ENCODE measurements around the gene RIMKLA.

The RIMKLA gene

DNA sequence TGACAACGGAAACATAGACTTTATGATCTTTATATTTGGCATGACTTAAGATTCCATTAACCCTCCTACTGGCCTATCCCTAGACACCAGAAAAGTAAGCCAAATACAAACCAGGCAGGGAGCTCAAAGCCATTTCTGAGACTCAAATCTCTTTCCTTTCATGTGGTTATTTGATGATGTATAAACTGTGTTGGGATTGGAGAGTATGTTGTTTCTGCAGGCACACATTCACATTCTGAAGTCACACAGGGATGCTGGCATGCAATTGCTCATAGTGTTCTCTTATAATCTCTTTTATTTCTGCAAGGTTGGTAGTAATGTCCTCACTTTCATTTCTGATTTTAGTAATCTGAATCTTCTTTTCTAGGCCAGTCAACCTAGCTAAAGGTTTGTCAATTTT lies 69.5 kb downstream of the RIMKLA start:
- TF ChIP-seq, protein P1, sequence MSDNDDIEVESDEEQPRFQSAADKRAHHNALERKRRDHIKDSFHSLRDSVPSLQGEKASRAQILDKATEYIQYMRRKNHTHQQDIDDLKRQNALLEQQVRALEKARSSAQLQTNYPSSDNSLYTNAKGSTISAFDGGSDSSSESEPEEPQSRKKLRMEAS (IDR thresholded peaks at IDR 0.05; ENCODE audit: low read depth, low read length) = no peak
- TF ChIP-seq, protein P2, sequence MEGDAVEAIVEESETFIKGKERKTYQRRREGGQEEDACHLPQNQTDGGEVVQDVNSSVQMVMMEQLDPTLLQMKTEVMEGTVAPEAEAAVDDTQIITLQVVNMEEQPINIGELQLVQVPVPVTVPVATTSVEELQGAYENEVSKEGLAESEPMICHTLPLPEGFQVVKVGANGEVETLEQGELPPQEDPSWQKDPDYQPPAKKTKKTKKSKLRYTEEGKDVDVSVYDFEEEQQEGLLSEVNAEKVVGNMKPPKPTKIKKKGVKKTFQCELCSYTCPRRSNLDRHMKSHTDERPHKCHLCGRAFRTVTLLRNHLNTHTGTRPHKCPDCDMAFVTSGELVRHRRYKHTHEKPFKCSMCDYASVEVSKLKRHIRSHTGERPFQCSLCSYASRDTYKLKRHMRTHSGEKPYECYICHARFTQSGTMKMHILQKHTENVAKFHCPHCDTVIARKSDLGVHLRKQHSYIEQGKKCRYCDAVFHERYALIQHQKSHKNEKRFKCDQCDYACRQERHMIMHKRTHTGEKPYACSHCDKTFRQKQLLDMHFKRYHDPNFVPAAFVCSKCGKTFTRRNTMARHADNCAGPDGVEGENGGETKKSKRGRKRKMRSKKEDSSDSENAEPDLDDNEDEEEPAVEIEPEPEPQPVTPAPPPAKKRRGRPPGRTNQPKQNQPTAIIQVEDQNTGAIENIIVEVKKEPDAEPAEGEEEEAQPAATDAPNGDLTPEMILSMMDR (IDR thresholded peaks at IDR 0.05; ENCODE audit: low read depth, low read length) = no peak
- TF ChIP-seq MYC (IDR thresholded peaks at IDR 0.05; ENCODE audit: low read depth, low read length) = no peak
- no peak for TF ChIP-seq POLR2A (IDR thresholded peaks at IDR 0.05; ENCODE audit: extremely low read depth, insufficient read length)
- DNase-seq (ENCODE audit: low read depth) = no peak
- no peak overlapping the region for H3K4me3 ChIP-seq (ENCODE audit: low read depth, low read length)

DNA sequence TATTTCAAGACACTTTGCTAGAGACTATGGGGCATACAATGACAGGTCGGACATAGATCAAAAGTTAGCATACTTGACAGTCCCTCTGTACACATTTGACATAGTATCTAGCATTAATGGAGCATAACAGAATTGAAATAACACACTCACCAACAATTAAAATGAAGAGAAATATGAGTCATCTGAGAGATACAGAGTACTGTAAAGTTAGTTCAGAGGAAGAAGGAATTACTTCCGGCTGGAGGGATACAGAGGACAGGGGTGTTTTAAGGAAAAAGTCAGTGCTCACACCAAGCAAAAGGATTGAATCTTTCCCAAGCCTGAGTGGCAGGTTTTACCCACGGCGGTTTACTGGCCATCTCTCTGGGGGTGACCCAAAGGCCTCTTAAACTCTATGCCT lies 72.8 kb downstream of the RIMKLA start:
- no peak for DNase-seq (ENCODE audit: low read depth)
- H3K4me3 ChIP-seq (ENCODE audit: low read depth, low read length) = no peak overlapping the region
- TF ChIP-seq POLR2A (IDR thresholded peaks at IDR 0.05; ENCODE audit: extremely low read depth, insufficient read length) = no peak
- TF ChIP-seq, protein P1 (IDR thresholded peaks at IDR 0.05; ENCODE audit: low read depth, low read length) = no peak
- TF ChIP-seq, protein P2 (IDR thresholded peaks at IDR 0.05; ENCODE audit: low read depth, low read length) = no peak
- TF ChIP-seq MYC (IDR thresholded peaks at IDR 0.05; ENCODE audit: low read depth, low read length) = no peak

DNA sequence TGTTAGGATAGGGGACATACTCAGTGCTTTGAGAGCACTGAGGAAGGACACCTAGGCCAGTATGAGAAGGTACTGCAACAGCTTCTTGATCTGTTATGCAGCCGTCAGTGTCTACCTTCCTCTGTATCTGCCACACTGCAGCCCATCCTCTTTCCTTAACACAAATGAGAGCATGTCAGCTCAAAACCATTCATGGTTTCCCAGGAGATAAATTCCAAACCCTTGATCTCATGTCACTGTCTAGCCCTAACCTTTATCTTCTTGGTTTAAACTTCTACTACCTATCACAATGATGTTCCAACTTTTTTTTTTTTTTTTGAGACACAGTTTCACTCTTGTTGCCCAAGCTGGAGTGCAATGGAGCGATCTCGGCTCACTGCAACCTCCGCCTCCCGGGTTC lies 73.8 kb downstream of the RIMKLA start:
- no peak for TF ChIP-seq POLR2A (IDR thresholded peaks at IDR 0.05; ENCODE audit: extremely low read depth, insufficient read length)
- TF ChIP-seq, protein P1 (IDR thresholded peaks at IDR 0.05; ENCODE audit: low read depth, low read length) = no peak
- no peak for TF ChIP-seq MYC (IDR thresholded peaks at IDR 0.05; ENCODE audit: low read depth, low read length)
- TF ChIP-seq, protein P2 (IDR thresholded peaks at IDR 0.05; ENCODE audit: low read depth, low read length) = no peak
- no peak for DNase-seq (ENCODE audit: low read depth)

DNA sequence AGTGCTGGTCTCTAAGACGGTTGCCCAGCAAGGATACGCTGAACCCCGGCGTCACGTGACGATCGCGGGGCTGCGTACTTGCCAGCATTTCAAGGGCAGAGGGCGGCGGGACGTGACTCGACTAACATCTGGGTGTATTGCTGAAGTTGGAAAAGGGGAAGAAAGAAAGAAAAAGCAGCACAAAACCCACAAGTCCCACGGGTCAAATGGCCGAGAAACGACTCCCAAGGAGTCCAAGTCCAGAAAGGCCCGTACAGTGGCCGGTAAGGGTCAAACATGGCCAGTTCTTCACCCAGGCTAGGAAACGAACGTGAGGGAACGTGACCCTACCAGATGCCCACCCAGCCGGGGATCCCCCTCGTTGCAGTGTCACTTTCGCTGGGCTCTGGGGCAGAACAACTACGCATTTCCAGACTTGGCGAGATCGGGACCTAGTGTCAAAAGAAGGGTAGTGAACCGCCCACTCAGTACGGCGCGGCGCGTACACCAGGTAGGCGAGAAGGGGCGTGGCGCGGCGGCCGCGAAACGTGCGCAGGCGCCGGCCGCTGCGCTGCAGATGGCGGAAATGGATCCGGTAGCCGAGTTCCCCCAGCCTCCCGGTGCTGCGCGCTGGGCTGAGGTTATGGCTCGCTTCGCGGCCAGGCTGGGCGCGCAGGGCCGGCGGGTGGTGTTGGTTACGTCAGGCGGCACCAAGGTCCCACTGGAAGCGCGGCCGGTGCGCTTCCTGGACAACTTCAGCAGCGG lies 75.6 kb downstream of the RIMKLA start, which contains the start of the genes PPCS and ZMYND12:
TSS of gene PPCS (plus strand) at position 534 of the 744 bp plus-strand sequence. CDS start at position 557, 23 bp downstream.
TSS of gene ZMYND12 (minus strand) at position 13 of the 744 bp plus-strand sequence. CDS start 25 bp downstream, outside the sequence.
- peak; percentile 95 for DNase-seq (ENCODE audit: low read depth)
- H3K4me3 ChIP-seq (ENCODE audit: low read depth, low read length) = peak within 1 kb of the TSS; percentile 90
- TF ChIP-seq POLR2A (IDR thresholded peaks at IDR 0.05; ENCODE audit: extremely low read depth, insufficient read length) (peak; percentile 84), MYC (IDR thresholded peaks at IDR 0.05; ENCODE audit: low read depth, low read length) (peak; percentile 86)
- TF ChIP-seq, protein P1 (IDR thresholded peaks at IDR 0.05; ENCODE audit: low read depth, low read length) = peak; percentile 90
- TF ChIP-seq, protein P2 (IDR thresholded peaks at IDR 0.05; ENCODE audit: low read depth, low read length) = no peak

More for the DNA sequence above, 73.8 kb downstream of the RIMKLA start:
- H3K4me3 ChIP-seq (ENCODE audit: low read depth, low read length) = no peak overlapping the region

DNA sequence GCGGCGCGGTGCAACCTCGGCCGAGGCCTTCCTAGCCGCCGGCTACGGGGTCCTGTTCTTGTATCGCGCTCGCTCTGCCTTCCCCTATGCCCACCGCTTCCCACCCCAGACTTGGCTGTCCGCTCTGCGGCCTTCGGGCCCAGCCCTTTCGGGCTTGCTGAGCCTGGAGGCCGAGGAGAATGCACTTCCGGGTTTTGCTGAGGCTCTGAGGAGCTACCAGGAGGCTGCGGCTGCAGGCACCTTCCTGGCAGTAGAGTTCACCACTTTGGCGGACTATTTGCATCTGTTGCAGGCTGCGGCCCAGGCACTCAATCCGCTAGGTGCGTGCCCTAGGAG lies 76.1 kb downstream of the RIMKLA start:
- TF ChIP-seq POLR2A (IDR thresholded peaks at IDR 0.05; ENCODE audit: extremely low read depth, insufficient read length) = no peak
- TF ChIP-seq, protein P2 (IDR thresholded peaks at IDR 0.05; ENCODE audit: low read depth, low read length) = no peak
- TF ChIP-seq, protein P1 (IDR thresholded peaks at IDR 0.05; ENCODE audit: low read depth, low read length) = no peak
- no peak for TF ChIP-seq MYC (IDR thresholded peaks at IDR 0.05; ENCODE audit: low read depth, low read length)
- DNase-seq (ENCODE audit: low read depth) = peak; percentile 83
- H3K4me3 ChIP-seq (ENCODE audit: low read depth, low read length) = peak overlapping the region; percentile 90
